ENCODE results near the gene CLDN34. TPM values are rescaled to one million over a fixed set of nuclear protein-coding genes. Genes with fewer than 3 reads are reported as not detected.

Gene CLDN34
- polyA plus RNA-seq, 1 of the 3 experiments (the other 2 are of a cell fraction), result not detected

GRCh38 chrX:10014462-10015354 lies 47.5 kb downstream of the CLDN34 start:
- H2AFZ ChIP-seq (ENCODE audit: low read depth), result peak overlapping the region; percentile 70; the same call in 1 of the 2 replicates
- WGBS (ENCODE audit: low lambda C conversion rate), result 33% methylated on average over 68 of the region's 110 CpGs
- H3K36me3 ChIP-seq (replicated peaks in 1 of 2; ENCODE audit: control insufficient read depth in 1 of 2, insufficient read depth in 2 of 2, low read length in 1 of 2), result no peaks in the 10 kb centered on the region
- no peaks in the 10 kb centered on the region for H3K9me3 ChIP-seq
- H3K79me2 ChIP-seq (ENCODE audit: insufficient read depth), result peaks cover 30% of the 10 kb centered on the region
- peak overlapping the region; percentile 73 for H3K9ac ChIP-seq
- H3K4me1 ChIP-seq (ENCODE audit: control insufficient read depth in 1 of 2, insufficient read depth in 2 of 2, low read depth in 1 of 2, low read length in 1 of 2), result peaks cover 0 to 4% of the 10 kb centered on the region in 2 experiments; a peak in 2 of 4 replicates
- peaks cover 8% of the 10 kb centered on the region for H3F3A ChIP-seq (replicated peaks; ENCODE audit: insufficient read depth)
- peak; percentile 92 for DNase-seq
- H4K20me1 ChIP-seq (ENCODE audit: insufficient read depth), result no peaks in the 10 kb centered on the region
- H3K4me3 ChIP-seq (ENCODE audit: low read depth in 2 of 2, low read length in 1 of 2), result peak overlapping the region; percentile 56 to 59
- POLR2A ChIA-PET, result no interaction called here
- H3K27me3 ChIP-seq (ENCODE audit: insufficient read depth), result no peaks in the 10 kb centered on the region
- peak overlapping the region; percentile 67 for H3K4me2 ChIP-seq
- H3K9me2 ChIP-seq, result no peaks in the 10 kb centered on the region
- CTCF ChIA-PET, result interaction anchor here (0.8 kb wide), 1 partner anchor 104 kb away, joined by 4 read pairs; no protein-coding TSS in a partner anchor
- H3K27ac ChIP-seq (ENCODE audit: low read depth in 2 of 2, low read length in 1 of 2), result peak overlapping the region; percentile 28 to 63; a peak in 3 of 4 replicates
- TF ChIP-seq USF1 (IDR thresholded peaks at IDR 0.05; ENCODE audit: borderline replicate concordance, low read depth), result no peak
- peak; percentile 52; the same call in 1 of the 2 replicates for TF ChIP-seq MAX (IDR thresholded peaks at IDR 0.05; ENCODE audit: low read depth)
- TF ChIP-seq EP300 (IDR thresholded peaks at IDR 0.05; ENCODE audit: borderline replicate concordance in 1 of 2, low read depth in 1 of 2, low read length in 1 of 2), result 0 out of 4 replicates have a peak, but pooled peaks of 1 of the 2 experiments have one; percentile 8
- no peak for TF ChIP-seq RFX5 (IDR thresholded peaks at IDR 0.05; ENCODE audit: low read length)

- no peaks in the 10 kb centered on the region for H4K20me1 ChIP-seq (ENCODE audit: insufficient read depth)
- H3K4me2 ChIP-seq, result no peak overlapping the region
- no peak for DNase-seq
- CTCF ChIA-PET, result interaction anchor here (0.8 kb wide), 1 partner anchor 103 kb away, joined by 4 read pairs; no protein-coding TSS in a partner anchor
- peaks cover 35% of the 10 kb centered on the region for H3K79me2 ChIP-seq (ENCODE audit: insufficient read depth)
- peak overlapping the region in 1 of 2 experiments; percentile 59; a peak in 2 of 4 replicates for H3K4me3 ChIP-seq (ENCODE audit: low read depth in 2 of 2, low read length in 1 of 2)
- WGBS (ENCODE audit: low lambda C conversion rate), result no CpG with 5 or more reads among the region's 71 CpGs
- POLR2A ChIA-PET, result no interaction called here
- H3K9me2 ChIP-seq, result no peaks in the 10 kb centered on the region
- no peak overlapping the region; a peak in 1 of 4 replicates for H3K27ac ChIP-seq (ENCODE audit: low read depth in 2 of 2, low read length in 1 of 2)
- H3F3A ChIP-seq (replicated peaks; ENCODE audit: insufficient read depth), result peaks cover 8% of the 10 kb centered on the region
- H3K9me3 ChIP-seq, result no peaks in the 10 kb centered on the region
- peaks cover 0 to 4% of the 10 kb centered on the region in 2 experiments; a peak in 2 of 4 replicates for H3K4me1 ChIP-seq (ENCODE audit: control insufficient read depth in 1 of 2, insufficient read depth in 2 of 2, low read depth in 1 of 2, low read length in 1 of 2)
- H3K36me3 ChIP-seq (replicated peaks in 1 of 2; ENCODE audit: control insufficient read depth in 1 of 2, insufficient read depth in 2 of 2, low read length in 1 of 2), result no peaks in the 10 kb centered on the region
- TF ChIP-seq NRF1 (IDR thresholded peaks at IDR 0.05; ENCODE audit: low read depth, low read length), result no peak
- no peak for TF ChIP-seq RFX5 (IDR thresholded peaks at IDR 0.05; ENCODE audit: low read length)
- no peak for TF ChIP-seq SIN3A (IDR thresholded peaks at IDR 0.05; ENCODE audit: borderline replicate concordance, low read depth, low read length)
- no peak for TF ChIP-seq PBX3 (IDR thresholded peaks at IDR 0.05)
- TF ChIP-seq MXI1 (IDR thresholded peaks at IDR 0.05; ENCODE audit: low read depth, low read length), result no peak
- TF ChIP-seq POLR2AphosphoS5 (IDR thresholded peaks at IDR 0.05; ENCODE audit: low read depth, low read length), result no peak
- no peak for TF ChIP-seq FOXJ3 (CRISPR knock-in tag; IDR thresholded peaks at IDR 0.05)
- TF ChIP-seq EZH2phosphoT487 (IDR thresholded peaks at IDR 0.05; ENCODE audit: borderline replicate concordance, low read depth), result no peak
- no peak for TF ChIP-seq USF1 (IDR thresholded peaks at IDR 0.05; ENCODE audit: borderline replicate concordance, low read depth)
- TF ChIP-seq TAF1 (IDR thresholded peaks at IDR 0.05; ENCODE audit: borderline replicate concordance, low read depth, low read length), result no peak
- no peak for TF ChIP-seq RAD21 (IDR thresholded peaks at IDR 0.05; ENCODE audit: low read length)
- TF ChIP-seq CHD2 (IDR thresholded peaks at IDR 0.05; ENCODE audit: low read length, partially characterized antibody), result no peak
- no peak for TF ChIP-seq FOXM1 (IDR thresholded peaks at IDR 0.05; ENCODE audit: low read depth)
- no peak for TF ChIP-seq GABPA (IDR thresholded peaks at IDR 0.05; ENCODE audit: low read depth)
- TF ChIP-seq TEAD4 (IDR thresholded peaks at IDR 0.05; ENCODE audit: borderline replicate concordance, insufficient read depth), result no peak
- TF ChIP-seq YY1 (IDR thresholded peaks at IDR 0.05; ENCODE audit: low read depth), result no peak
- no peak for TF ChIP-seq CTCF (IDR thresholded peaks at IDR 0.05)
- no peak for TF ChIP-seq TCF12 (IDR thresholded peaks at IDR 0.05)
- TF ChIP-seq SMC3 (IDR thresholded peaks at IDR 0.05; ENCODE audit: low read depth, low read length), result no peak
- no peaks in the 10 kb centered on the region for H3K27me3 ChIP-seq (ENCODE audit: insufficient read depth)
- no peak overlapping the region for H2AFZ ChIP-seq (ENCODE audit: low read depth)
- H3K9ac ChIP-seq, result no peak overlapping the region
Observed at GRCh38 chrX:10015355-10015722, 48.2 kb downstream of the CLDN34 start.

Data from SK-N-SH (cell line).